Endothelial cell of umbilical vein (primary cell): Measurements from ENCODE around the gene PPP1R26. TPM values are rescaled to one million over a fixed set of nuclear protein-coding genes. Genes with fewer than 3 reads are reported as not detected.

Source experiments
- BruUV-seq: library from RNA; stranded (reverse); fragments of 400-500 nt; replicated peaks from 2 replicates; lab custom pipeline; 2021; lab: Mats Ljungman, UMichigan
- CTCF ChIA-PET: fragments of 300-600, 350-600 bp; sonication (Branson Sonifier 250); formaldehyde crosslinking; loops from one replicate; lab custom pipeline; 2021; ENCODE audit warnings: antibody characterized with exemption, inconsistent platforms; lab: Charles Lee
- POLR2A ChIA-PET: fragments of 300-600, 350-600 bp; sonication (Branson Sonifier 250); formaldehyde crosslinking; loops from one replicate; lab custom pipeline; 2021; ENCODE audit warnings: antibody characterized with exemption, inconsistent platforms; lab: Charles Lee
- DNase-seq: peaks from one replicate; pipeline ENCODE4 v3.0.0-alpha.2; 2011; ENCODE audit warnings: low read depth, low spot score
- FAIRE-seq: peaks from 2 replicates; lab custom pipeline; 2011; peaks lifted over from hg19 to GRCh38; lab: Jason Lieb, UNC
- H2AFZ ChIP-seq: 2 replicates; pipeline ENCODE4 v1.6.0; 2012; ENCODE audit warnings: low read depth, low read length, control low read depth, inconsistent platforms
- H3K27ac ChIP-seq: 2 replicates; pipeline ENCODE4 v1.5.1; 2011; ENCODE audit warnings: low read depth, mild to moderate bottlenecking, control low read depth, low read length, moderate library complexity; ENCODE audit not compliant: insufficient read depth
- H3K27me3 ChIP-seq, 2 experiments: 2 replicates each; pipeline versions ENCODE4 v1.6.0 to v1.6.1; 2011; ENCODE audit warnings: low read length in 2 of 2, mixed read lengths in 1 of 2; ENCODE audit not compliant: control insufficient read depth in 2 of 2, insufficient read depth in 2 of 2
- H3K36me3 ChIP-seq, 2 experiments: 2 replicates in 1 of 2; 3 replicates in 1 of 2; pipeline ENCODE4 v1.5.1; 2011; ENCODE audit warnings: low read length in 2 of 2, mild to moderate bottlenecking in 1 of 2, moderate library complexity in 1 of 2; ENCODE audit not compliant: control insufficient read depth in 2 of 2, insufficient read depth in 2 of 2; ENCODE audit errors: extremely low read depth in 1 of 2
- H3K4me1 ChIP-seq: 3 replicates; pipeline ENCODE4 v1.5.1; 2011; ENCODE audit warnings: mild to moderate bottlenecking, low read length; ENCODE audit not compliant: control insufficient read depth, insufficient read depth; ENCODE audit errors: extremely low read depth
- H3K4me2 ChIP-seq: 2 replicates; pipeline ENCODE4 v1.6.1; 2011; ENCODE audit warnings: low read length, control low read depth, mixed read lengths; ENCODE audit not compliant: insufficient read depth
- H3K4me3 ChIP-seq, 3 experiments: fragments of 200-600 bp in 1 of 3; sonication (generic), shearing (Covaris generic) in 1 of 3; replicated peaks in 1 of 3; 2 replicates each; pipeline ENCODE4 v1.5.1; 2011 to 2016; ENCODE audit warnings: control low read depth in 3 of 3, low read length in 3 of 3, mild to moderate bottlenecking in 2 of 3, inconsistent platforms in 1 of 3, low read depth in 1 of 3, moderate library complexity in 1 of 3; ENCODE audit not compliant: insufficient read depth in 1 of 3
- H3K79me2 ChIP-seq: 2 replicates; pipeline ENCODE4 v1.6.0; 2012; ENCODE audit warnings: low read length, inconsistent platforms; ENCODE audit not compliant: control insufficient read depth, insufficient read depth
- H3K9ac ChIP-seq: replicated peaks from 2 replicates; pipeline ENCODE3; 2011; ENCODE audit warnings: low read length, control low read depth; ENCODE audit not compliant: insufficient read depth; ENCODE audit errors: extremely low read depth
- H3K9me1 ChIP-seq: replicated peaks from 3 replicates; pipeline ENCODE4 v1.6.0; 2011; ENCODE audit warnings: mild to moderate bottlenecking, low read length; ENCODE audit not compliant: control insufficient read depth, insufficient read depth; ENCODE audit errors: extremely low read depth
- H3K9me3 ChIP-seq: replicated peaks from 2 replicates; pipeline ENCODE4 v1.5.1; 2012; ENCODE audit warnings: low read length, inconsistent platforms; ENCODE audit not compliant: control insufficient read depth, insufficient read depth
- H4K20me1 ChIP-seq: replicated peaks from 2 replicates; pipeline ENCODE3; 2011; ENCODE audit warnings: mild to moderate bottlenecking, low read length; ENCODE audit not compliant: control insufficient read depth, insufficient read depth; ENCODE audit errors: extremely low read depth
- EZH2 ChIP-seq: IDR thresholded peaks from 2 replicates; pipeline ENCODE4 v1.6.1; 2012; ENCODE audit warnings: borderline replicate concordance, low read depth, mild to moderate bottlenecking, moderate library complexity, low read length, inconsistent platforms; ENCODE audit not compliant: severe bottlenecking
- FOS ChIP-seq: IDR thresholded peaks from 2 replicates; pipeline ENCODE4 v1.6.1; 2011; ENCODE audit warnings: mild to moderate bottlenecking, low read length, moderate library complexity, borderline replicate concordance; ENCODE audit not compliant: insufficient read depth
- GATA2 ChIP-seq: IDR thresholded peaks from 2 replicates; pipeline ENCODE4 v1.7.0; 2011; ENCODE audit warnings: low read depth, mild to moderate bottlenecking, moderate library complexity, mixed read lengths, low read length; ENCODE audit not compliant: insufficient read length, insufficient read depth
- JUN ChIP-seq: IDR thresholded peaks from 2 replicates; pipeline ENCODE4 v1.6.1; 2011; ENCODE audit warnings: borderline replicate concordance, low read depth; ENCODE audit not compliant: insufficient read length, insufficient read depth
- MAX ChIP-seq: IDR thresholded peaks from 2 replicates; pipeline ENCODE4 v1.6.1; 2011; ENCODE audit not compliant: insufficient read depth, insufficient read length
- MYC ChIP-seq: IDR thresholded peaks from one replicate; pipeline ENCODE4 v1.6.1; 2011; ENCODE audit warnings: mild to moderate bottlenecking, low read depth, low read length
- POLR2A ChIP-seq: IDR thresholded peaks from 2 replicates; pipeline ENCODE4 v1.6.1; 2012; ENCODE audit warnings: low read depth, mild to moderate bottlenecking, control low read depth, low read length
- POLR2AphosphoS5 ChIP-seq: IDR thresholded peaks from 2 replicates; pipeline ENCODE4 v1.6.1; 2012; ENCODE audit warnings: low read depth, mild to moderate bottlenecking, control low read depth, low read length, moderate library complexity; ENCODE audit not compliant: insufficient read depth
- dilution Hi-C: fragments of 300-500 bp; cut with MboI; formaldehyde crosslinking; loops from one replicate; pipeline ENCODE4 v1.15.0; 2019; ENCODE audit warnings: low sequenced_read_pairs; ENCODE audit not compliant: extremely low pct_ligation_motif_present
- intact Hi-C: fragments of 100-400 bp; cut with micrococcal nuclease; formaldehyde crosslinking; loops from one replicate; pipeline ENCODE4 v1.10.0; 2022
- polyA plus RNA-seq, 4 experiments: library from polyadenylated mRNA; depleted of rRNA in 3 of 4; stranded (reverse) in 3 of 4; unstranded in 1 of 4; fragments of >200 nt; gene quantifications; 2 replicates each; pipeline versions ENCODE4 v1.2.1 to v1.2.3, GENCODE V29; 2011 to 2012; ENCODE audit warnings: missing spikeins in 1 of 4
- total RNA-seq: library from RNA; stranded (reverse); gene quantifications from 2 replicates; pipeline ENCODE4 v1.2.3, GENCODE V29; 2021
- TF ChIP-seq, protein P1 (sequence below), 2 donors: IDR thresholded peaks; 1 replicate in 1 of 2; 2 replicates in 1 of 2; pipeline ENCODE4 v1.5.1; 2011; ENCODE audit warnings: low read length in 2 of 2, mild to moderate bottlenecking in 2 of 2, moderate library complexity in 2 of 2, control low read depth in 1 of 2, inconsistent platforms in 1 of 2, low read depth in 1 of 2; ENCODE audit not compliant: insufficient read depth in 1 of 2; ENCODE audit errors: extremely low read depth in 1 of 2

The PPP1R26 gene
- total and polyA plus RNA-seq, 2 donors (not counting 3 experiments of a cell fraction or from before 2014, with no cell fraction given): 5.9 to 16.9 TPM

DNA sequence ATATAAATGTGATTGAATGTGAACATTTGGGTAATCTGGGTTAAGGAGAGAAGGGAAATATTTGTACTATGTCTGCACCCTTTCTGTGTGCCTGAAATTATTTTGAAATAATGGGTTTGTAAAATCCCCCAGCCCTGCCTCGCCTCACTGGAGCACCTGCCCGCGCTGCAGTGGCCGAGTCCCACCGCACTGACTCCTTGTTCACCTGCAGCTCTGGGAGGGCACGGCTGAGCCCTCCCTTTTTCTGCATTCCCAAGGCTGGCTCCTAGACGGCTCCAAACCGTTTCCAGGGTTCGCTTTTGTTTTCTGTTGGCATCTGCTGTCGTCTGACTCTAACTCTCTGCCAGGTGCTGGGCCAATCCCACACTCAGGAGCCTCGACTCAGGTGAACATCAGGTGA lies 17.6 kb upstream of the PPP1R26 start:
- BruUV-seq: no TSS peak
- Histone ChIP-seq H3K27me3 (no peaks in the 10 kb centered on the region), H3K4me2 (no peak overlapping the region), H2AFZ (no peak overlapping the region), H3K79me2 (no peaks in the 10 kb centered on the region), H3K9ac (no peak overlapping the region), H3K9me3 (no peaks in the 10 kb centered on the region), H3K9me1 (no peaks in the 10 kb centered on the region), H3K4me1 (no peaks in the 10 kb centered on the region), H3K36me3 (no peaks in the 10 kb centered on the region), H3K4me3 (no peak overlapping the region), H4K20me1 (no peaks in the 10 kb centered on the region), H3K27ac (no peak overlapping the region)
- dilution Hi-C loops (no loop called here), intact Hi-C loops (no loop called here)
- FAIRE-seq (no peak), DNase-seq (no peak)
- POLR2A ChIA-PET: no interaction called here
- TF ChIP-seq MYC: no peak
- CTCF ChIA-PET: no interaction called here

GRCh38 chr9:135463140-135463539 lies 16.4 kb upstream of the PPP1R26 start:
- Histone ChIP-seq H3K9ac (no peak overlapping the region), H3K9me1 (no peaks in the 10 kb centered on the region), H2AFZ (no peak overlapping the region), H3K79me2 (no peaks in the 10 kb centered on the region), H3K27ac (no peak overlapping the region), H3K4me2 (no peak overlapping the region), H4K20me1 (no peaks in the 10 kb centered on the region), H3K9me3 (no peaks in the 10 kb centered on the region), H3K36me3 (no peaks in the 10 kb centered on the region), H3K4me3 (no peak overlapping the region), H3K27me3 (no peaks in the 10 kb centered on the region), H3K4me1 (no peaks in the 10 kb centered on the region)
- TF ChIP-seq POLR2AphosphoS5 (no peak), JUN (no peak), MYC (no peak), EZH2 (no peak), GATA2 (no peak), POLR2A (no peak), MAX (no peak), FOS (no peak)
- TF ChIP-seq, protein P1, sequence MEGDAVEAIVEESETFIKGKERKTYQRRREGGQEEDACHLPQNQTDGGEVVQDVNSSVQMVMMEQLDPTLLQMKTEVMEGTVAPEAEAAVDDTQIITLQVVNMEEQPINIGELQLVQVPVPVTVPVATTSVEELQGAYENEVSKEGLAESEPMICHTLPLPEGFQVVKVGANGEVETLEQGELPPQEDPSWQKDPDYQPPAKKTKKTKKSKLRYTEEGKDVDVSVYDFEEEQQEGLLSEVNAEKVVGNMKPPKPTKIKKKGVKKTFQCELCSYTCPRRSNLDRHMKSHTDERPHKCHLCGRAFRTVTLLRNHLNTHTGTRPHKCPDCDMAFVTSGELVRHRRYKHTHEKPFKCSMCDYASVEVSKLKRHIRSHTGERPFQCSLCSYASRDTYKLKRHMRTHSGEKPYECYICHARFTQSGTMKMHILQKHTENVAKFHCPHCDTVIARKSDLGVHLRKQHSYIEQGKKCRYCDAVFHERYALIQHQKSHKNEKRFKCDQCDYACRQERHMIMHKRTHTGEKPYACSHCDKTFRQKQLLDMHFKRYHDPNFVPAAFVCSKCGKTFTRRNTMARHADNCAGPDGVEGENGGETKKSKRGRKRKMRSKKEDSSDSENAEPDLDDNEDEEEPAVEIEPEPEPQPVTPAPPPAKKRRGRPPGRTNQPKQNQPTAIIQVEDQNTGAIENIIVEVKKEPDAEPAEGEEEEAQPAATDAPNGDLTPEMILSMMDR (IDR thresholded peaks at IDR 0.05; ENCODE audit: extremely low read depth in 1 of 2, insufficient read depth in 1 of 2, low read depth in 1 of 2, low read length in 2 of 2): no peak
- intact Hi-C loops (no loop called here), dilution Hi-C loops (no loop called here)
- POLR2A ChIA-PET: no interaction called here
- no peak for DNase-seq
- CTCF ChIA-PET: interaction anchor here (2.1 kb wide), 1 partner anchor 12 kb away, joined by 6 read pairs; no protein-coding TSS in a partner anchor
- BruUV-seq: no TSS peak
- no peak for FAIRE-seq
